HG02840 (cell line): Measurements from ENCODE around the gene VEGFC.

Experiments
- ATAC-seq: cut with Tn5 transposase; IDR thresholded peaks from one replicate; pipeline ENCODE4 v1.9.1; 2021; ENCODE audit warnings: mild to moderate bottlenecking, moderate library complexity, moderate number of reproducible peaks; ENCODE audit not compliant: unreplicated experiment, low FRiP score

Gene VEGFC

GRCh38 chr4:176774852-176775251 lies 17.9 kb downstream of the VEGFC start:
- ATAC-seq: no peak

GRCh38 chr4:176769514-176769913 lies 23.2 kb downstream of the VEGFC start:
- ATAC-seq: no peak

GRCh38 chr4:176767183-176767582 lies 25.5 kb downstream of the VEGFC start:
- ATAC-seq: no peak

GRCh38 chr4:176762661-176763308 lies 29.9 kb downstream of the VEGFC start:
- ATAC-seq: no peak

- no peak for ATAC-seq
Observed at GRCh38 chr4:176761872-176762271, 30.9 kb downstream of the VEGFC start.

- ATAC-seq: no peak
Observed at GRCh38 chr4:176760471-176760870, 32.3 kb downstream of the VEGFC start.

- ATAC-seq: no peak
Observed at GRCh38 chr4:176758731-176759130, 34.0 kb downstream of the VEGFC start.

- no peak for ATAC-seq
Observed at GRCh38 chr4:176758323-176758722, 34.4 kb downstream of the VEGFC start.

GRCh38 chr4:176755613-176756012 lies 37.1 kb downstream of the VEGFC start:
- no peak for ATAC-seq

- ATAC-seq: no peak
Observed at GRCh38 chr4:176755001-176755400, 37.7 kb downstream of the VEGFC start.

GRCh38 chr4:176753049-176753448 lies 39.7 kb downstream of the VEGFC start:
- no peak for ATAC-seq

- ATAC-seq: no peak
Observed at GRCh38 chr4:176752191-176752749, 40.5 kb downstream of the VEGFC start.

GRCh38 chr4:176751061-176751460 lies 41.7 kb downstream of the VEGFC start:
- no peak for ATAC-seq

- ATAC-seq: no peak
Observed at GRCh38 chr4:176746846-176747245, 45.9 kb downstream of the VEGFC start.

GRCh38 chr4:176745902-176746301 lies 46.8 kb downstream of the VEGFC start:
- no peak for ATAC-seq

GRCh38 chr4:176744091-176744490 lies 48.6 kb downstream of the VEGFC start:
- ATAC-seq: no peak

GRCh38 chr4:176742211-176742610 lies 50.5 kb downstream of the VEGFC start:
- no peak for ATAC-seq

GRCh38 chr4:176741253-176741652 lies 51.5 kb downstream of the VEGFC start:
- ATAC-seq: no peak

GRCh38 chr4:176735300-176735699 lies 57.4 kb downstream of the VEGFC start:
- ATAC-seq: no peak

GRCh38 chr4:176734461-176734860 lies 58.3 kb downstream of the VEGFC start:
- ATAC-seq: no peak

- ATAC-seq: no peak
Observed at GRCh38 chr4:176729489-176729888, 63.2 kb downstream of the VEGFC start.

- ATAC-seq: no peak
Observed at GRCh38 chr4:176726803-176727202, 65.9 kb downstream of the VEGFC start.
